ENCODE measurements around the gene EHBP1L1. TPM values are rescaled to one million over a fixed set of nuclear protein-coding genes. Genes with fewer than 3 reads are reported as not detected.

The EHBP1L1 gene
- total and polyA plus RNA-seq, 2 of the 13 experiments (the other 11 are each of a cell fraction or from before 2014, with no cell fraction given): 8.3 to 10.6 TPM

- no peak for TF ChIP-seq HMGXB4 (CRISPR knock-in tag; IDR thresholded peaks at IDR 0.05; ENCODE audit: borderline replicate concordance in 1 of 2, low read depth in 1 of 2)
- TF ChIP-seq MNT (IDR thresholded peaks at IDR 0.05): no peak
- TF ChIP-seq ZNF281 (CRISPR knock-in tag; IDR thresholded peaks at IDR 0.05; ENCODE audit: borderline replicate concordance): no peak
- no peak for TF ChIP-seq TRIM22 (IDR thresholded peaks at IDR 0.05)
- TF ChIP-seq CERS6 (CRISPR knock-in tag; IDR thresholded peaks at IDR 0.05): no peak
- no peak for TF ChIP-seq SNAI1 (CRISPR knock-in tag; IDR thresholded peaks at IDR 0.05; ENCODE audit: borderline replicate concordance)
- no peak for TF ChIP-seq ZNF30 (CRISPR knock-in tag; IDR thresholded peaks at IDR 0.05)
- TF ChIP-seq GZF1 (CRISPR knock-in tag; IDR thresholded peaks at IDR 0.05): 0 out of 2 replicates have a peak, but pooled peaks have one; percentile 42
- no peak for TF ChIP-seq HDAC2 (CRISPR knock-in tag; IDR thresholded peaks at IDR 0.05)
- no peak for TF ChIP-seq SETDB1 (CRISPR knock-in tag; IDR thresholded peaks at IDR 0.05; ENCODE audit: borderline replicate concordance)
- no peak for TF ChIP-seq ZNF747 (CRISPR knock-in tag; IDR thresholded peaks at IDR 0.05; ENCODE audit: borderline replicate concordance)
- no peak for TF ChIP-seq CEBPZ (IDR thresholded peaks at IDR 0.05; ENCODE audit: low read length)
- TF ChIP-seq ZNF569 (CRISPR knock-in tag; IDR thresholded peaks at IDR 0.05; ENCODE audit: borderline replicate concordance): no peak
Observed at GRCh38 chr11:65575568-65576231, at the start of gene EHBP1L1 (continued).

Data from HepG2 (cell line).